A673 (cell line): ENCODE measurements around the gene RIC1.

Experiments used
- CTCF ChIP-seq: fragments of 300-800, 200-600 bp; sonication (generic); conservative IDR thresholded peaks from 2 replicates; pipeline ENCODE4 v1.5.1; 2017; ENCODE audit warnings: low read depth, mild to moderate bottlenecking, antibody characterized with exemption, low read length, moderate library complexity, mixed read lengths
- EZH2 ChIP-seq: fragments of 200-600 bp; sonication (generic); IDR thresholded peaks from 2 replicates; pipeline ENCODE4 v1.6.1; 2017; ENCODE audit warnings: borderline replicate concordance, low read depth, mild to moderate bottlenecking, mixed read lengths, antibody characterized with exemption, low read length; ENCODE audit not compliant: poor library complexity, severe bottlenecking

GRCh38 chr9:5614192-5614591, 14.7 kb upstream of the RIC1 start:
- no peak for TF ChIP-seq CTCF
- no peak for TF ChIP-seq EZH2
